GM13977 (cell line): Measurements from ENCODE around the gene DNAH17.

Experiments
- DNase-seq: peaks from one replicate; pipeline ENCODE4 v3.0.0; 2012; ENCODE audit warnings: low spot score
- in situ Hi-C: fragments of 300-500 bp; cut with MboI; formaldehyde crosslinking; loops from one replicate; pipeline ENCODE4 v1.12.0; 2022; ENCODE audit warnings: low sequenced_read_pairs, low pct_unique_long_range_greater_than_20kb, mixed read lengths, inconsistent platforms; ENCODE audit not compliant: unreplicated experiment
- TF ChIP-seq, protein P1 (sequence below): IDR thresholded peaks from 2 replicates; pipeline ENCODE4 v1.5.1; 2012; ENCODE audit warnings: mild to moderate bottlenecking, control low read depth; ENCODE audit not compliant: insufficient read depth; ENCODE audit errors: extremely low read depth, missing control alignments

The DNAH17 gene

DNA sequence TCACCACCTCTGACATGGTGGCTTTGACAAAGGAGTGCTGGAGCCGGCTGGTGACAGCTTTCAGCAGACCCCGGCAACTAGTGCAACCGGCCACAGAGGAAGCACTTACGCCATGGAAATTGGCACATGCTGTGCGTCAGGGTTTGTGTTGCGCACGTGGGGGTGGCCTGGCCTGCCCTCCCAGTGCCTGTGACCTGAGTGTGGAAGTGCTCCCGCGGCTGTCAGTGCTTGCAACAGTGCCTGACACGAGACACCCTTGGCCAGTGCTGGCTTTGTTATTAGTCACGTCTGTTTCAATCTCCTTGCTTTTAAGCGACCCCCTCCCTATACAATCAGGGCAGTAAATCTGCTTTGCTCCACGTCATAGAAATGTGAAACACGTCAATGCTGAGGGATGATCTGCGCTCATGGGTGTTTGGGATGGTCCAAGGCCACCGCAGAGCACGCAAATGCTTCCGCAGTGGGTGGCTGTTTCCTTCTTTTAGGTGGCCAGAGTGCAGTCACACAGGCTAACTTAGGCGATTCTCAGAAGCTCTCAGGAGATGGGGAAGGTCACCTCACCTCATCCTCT is 134.5 kb downstream of the DNAH17 start:
- DNase-seq = no peak
- in situ Hi-C loops = no loop called here

GRCh38 chr17:78441271-78441971 is 135.8 kb downstream of the DNAH17 start:
- no peak for DNase-seq
- TF ChIP-seq, protein P1, sequence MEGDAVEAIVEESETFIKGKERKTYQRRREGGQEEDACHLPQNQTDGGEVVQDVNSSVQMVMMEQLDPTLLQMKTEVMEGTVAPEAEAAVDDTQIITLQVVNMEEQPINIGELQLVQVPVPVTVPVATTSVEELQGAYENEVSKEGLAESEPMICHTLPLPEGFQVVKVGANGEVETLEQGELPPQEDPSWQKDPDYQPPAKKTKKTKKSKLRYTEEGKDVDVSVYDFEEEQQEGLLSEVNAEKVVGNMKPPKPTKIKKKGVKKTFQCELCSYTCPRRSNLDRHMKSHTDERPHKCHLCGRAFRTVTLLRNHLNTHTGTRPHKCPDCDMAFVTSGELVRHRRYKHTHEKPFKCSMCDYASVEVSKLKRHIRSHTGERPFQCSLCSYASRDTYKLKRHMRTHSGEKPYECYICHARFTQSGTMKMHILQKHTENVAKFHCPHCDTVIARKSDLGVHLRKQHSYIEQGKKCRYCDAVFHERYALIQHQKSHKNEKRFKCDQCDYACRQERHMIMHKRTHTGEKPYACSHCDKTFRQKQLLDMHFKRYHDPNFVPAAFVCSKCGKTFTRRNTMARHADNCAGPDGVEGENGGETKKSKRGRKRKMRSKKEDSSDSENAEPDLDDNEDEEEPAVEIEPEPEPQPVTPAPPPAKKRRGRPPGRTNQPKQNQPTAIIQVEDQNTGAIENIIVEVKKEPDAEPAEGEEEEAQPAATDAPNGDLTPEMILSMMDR = no peak
- in situ Hi-C loops = no loop called here

More for the DNA sequence above, 134.5 kb downstream of the DNAH17 start:
- TF ChIP-seq, protein P1 = no peak

DNA sequence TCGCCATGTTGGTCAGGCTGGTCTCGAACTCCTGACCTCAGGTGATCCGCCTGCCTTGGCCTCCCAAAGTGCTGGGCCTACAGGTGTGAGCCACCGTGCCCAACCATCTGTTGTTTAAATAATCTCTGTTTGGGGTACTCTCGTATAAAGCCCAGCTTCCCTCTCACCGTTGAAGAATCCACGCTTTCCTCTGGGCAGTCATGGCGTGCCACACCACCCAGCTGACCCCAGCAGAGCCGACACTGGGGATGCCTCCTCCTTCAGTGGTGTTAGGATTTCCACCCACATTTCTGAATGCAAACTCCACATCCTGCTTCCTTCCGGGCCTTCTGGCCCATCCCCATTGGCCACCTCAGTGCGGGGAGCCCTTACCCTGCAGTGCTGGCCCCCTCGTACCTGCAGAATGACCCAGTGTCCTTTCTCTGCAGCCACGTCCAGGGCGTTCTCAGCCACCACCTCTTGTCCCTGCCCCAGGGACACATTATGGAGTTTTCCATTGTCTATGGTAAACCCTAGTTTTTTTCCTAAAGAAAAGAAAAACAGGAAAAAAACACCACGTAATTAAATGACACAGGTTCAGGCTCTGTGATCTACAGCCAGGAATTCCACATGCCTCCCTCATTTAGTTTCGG is 138.4 kb downstream of the DNAH17 start:
- DNase-seq = no peak
- in situ Hi-C loops = no loop called here
- TF ChIP-seq, protein P1 = no peak

DNA sequence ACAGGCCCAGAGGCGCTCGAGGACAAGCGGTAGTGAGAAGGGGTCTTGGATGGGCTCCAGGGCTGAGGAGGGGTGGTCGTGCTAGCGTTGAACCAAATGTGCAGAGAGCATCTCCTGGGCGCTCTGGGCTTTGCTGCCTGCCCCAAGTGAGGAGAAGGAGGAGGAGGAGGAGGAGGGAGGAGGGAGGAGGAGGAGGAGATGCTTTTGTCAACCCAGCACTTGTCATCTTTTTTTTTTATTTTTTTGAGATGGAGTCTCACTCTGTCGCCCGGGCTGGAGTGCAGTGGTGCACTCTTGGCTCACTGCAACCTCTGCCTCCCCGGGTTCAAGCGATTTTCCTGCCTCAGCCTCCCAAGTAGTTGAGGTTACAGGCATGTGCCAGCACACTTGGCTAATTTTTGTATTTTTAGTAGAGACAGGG is 138.9 kb downstream of the DNAH17 start:
- no peak for DNase-seq
- in situ Hi-C loops = no loop called here
- TF ChIP-seq, protein P1 = no peak

GRCh38 chr17:78437508-78438169 is 139.6 kb downstream of the DNAH17 start:
- TF ChIP-seq, protein P1 = no peak
- in situ Hi-C loops = no loop called here

GRCh38 chr17:78435330-78436005 is 141.7 kb downstream of the DNAH17 start:
- no peak for DNase-seq
- in situ Hi-C loops = no loop called here
- TF ChIP-seq, protein P1 = no peak

More at GRCh38 chr17:78437508-78438169, 139.6 kb downstream of the DNAH17 start:
- DNase-seq = no peak
